MM.1S (cell line): Measurements from ENCODE around the gene C2orf80.

Experiments used
- CTCF ChIP-seq: fragments of 300-600 bp; sonication (generic); IDR thresholded peaks from 2 replicates; pipeline ENCODE4 v1.5.1; 2016; ENCODE audit warnings: antibody characterized with exemption, low read length, mixed read lengths
- EZH2 ChIP-seq: fragments of 300-600 bp; sonication (generic); optimal IDR thresholded peaks from 2 replicates; pipeline ENCODE3; 2017; ENCODE audit warnings: low read depth, mild to moderate bottlenecking, antibody characterized with exemption, low read length, mixed read lengths

- TF ChIP-seq CTCF: no peak
- no peak for TF ChIP-seq EZH2
These were observed 38.9 kb downstream of the C2orf80 start for GRCh38 chr2:208150956-208151355.
